Frontal cortex (tissue), 4 donors: ENCODE results near the gene TRIAP1. TPM values are rescaled to one million over a fixed set of nuclear protein-coding genes. Genes with fewer than 3 reads are reported as not detected.
A peak's percentile ranks its signal among the peaks of the same experiment; 100 is the strongest.
"Not testable (repeated sequence)": the region's sequence is repeated elsewhere in the genome, so short reads cannot be mapped to it uniquely, and the experiment has no call there.

Experiments
- DNase-seq, 2 donors: peaks; one replicate each; pipeline ENCODE4 v3.0.0; 2012; ENCODE audit warnings: low spot score in 2 of 2
- FAIRE-seq: peaks from 2 replicates; lab custom pipeline; 2012; peaks lifted over from hg19 to GRCh38; lab: Jason Lieb, UNC
- total RNA-seq: library from RNA; depleted of rRNA; stranded (reverse); fragments of >200 nt; gene quantifications from one replicate; pipeline ENCODE4 v1.2.3, GENCODE V29; 2014
- donor health status: control.
- donor health status: control.
- donor health status: control.

TRIAP1 gene
- total RNA-seq, 1 donor from 2014 or later = 11.0 TPM

DNA sequence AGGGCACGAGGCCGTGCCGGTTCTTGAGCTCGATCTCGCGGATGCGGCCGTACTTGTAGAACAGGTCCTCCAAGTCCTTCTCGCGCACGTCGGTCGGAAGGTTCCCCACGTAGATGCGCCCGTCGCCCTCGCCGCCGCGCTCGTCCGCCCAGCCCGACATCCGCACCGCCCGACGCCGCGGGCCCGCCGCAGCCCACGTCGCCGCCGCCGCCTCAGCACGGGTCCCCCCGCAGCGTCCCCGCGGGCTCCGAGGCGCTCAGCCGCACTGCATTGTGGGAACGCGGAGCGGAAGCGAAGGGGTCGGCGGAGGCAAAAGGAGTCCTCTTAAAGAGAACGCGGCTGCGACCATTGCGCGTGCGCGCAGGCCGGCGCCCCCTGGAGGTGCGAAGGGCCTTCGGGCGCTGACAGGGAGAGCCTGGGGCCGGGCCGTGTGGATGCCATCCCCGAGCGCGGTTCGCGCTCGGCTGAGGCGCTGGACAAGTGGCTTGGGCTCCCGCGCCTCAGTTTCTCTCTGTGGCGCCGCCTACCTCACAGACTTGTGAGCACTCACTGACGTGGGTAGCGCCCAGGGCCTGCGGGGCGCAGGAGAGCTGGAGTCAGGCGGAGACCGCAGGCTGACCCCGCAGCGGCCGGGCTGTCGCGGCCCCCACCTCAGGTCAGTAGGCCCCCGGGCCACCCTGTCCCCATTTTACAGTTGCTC is 23.4 kb upstream of the TRIAP1 start, which contains the start of gene SRSF9:
Gene SRSF9 (minus strand): TSS at position 299 of the 700 bp plus-strand sequence. CDS start 139 bp downstream, at position 160.
- no peak for FAIRE-seq
- DNase-seq = peak; percentile 98 to 99

DNA sequence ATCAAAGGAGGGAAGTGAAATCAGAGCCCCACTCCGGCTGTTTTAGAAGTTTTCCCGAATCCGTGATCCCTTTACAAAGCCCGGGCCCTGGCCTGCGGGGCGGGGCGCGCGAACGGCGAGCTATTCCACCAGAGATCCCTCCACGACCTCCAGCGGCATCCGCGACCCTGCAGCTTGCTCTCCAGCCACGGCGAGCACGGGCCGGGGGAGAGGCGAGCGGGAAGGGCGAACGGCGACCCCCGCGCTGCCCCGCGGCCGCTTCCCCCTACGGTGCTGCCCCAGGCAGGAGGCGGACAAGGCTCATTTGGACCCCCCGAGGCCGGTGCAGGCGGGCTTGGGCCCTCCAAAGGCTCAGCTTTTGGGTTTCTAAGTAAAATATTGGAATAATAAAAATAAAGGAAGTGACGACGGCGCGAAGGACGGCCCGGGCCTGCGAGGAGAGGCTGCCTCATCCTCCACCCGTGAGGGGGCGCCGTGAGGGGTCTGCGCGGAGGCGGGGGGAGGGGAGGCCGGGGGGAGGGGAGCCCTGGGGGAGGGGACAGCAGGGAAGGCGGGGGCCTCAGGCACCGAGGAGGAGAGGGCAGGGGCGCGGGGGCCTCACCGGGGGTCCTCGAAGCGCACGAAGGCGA is 22.8 kb upstream of the TRIAP1 start:
- FAIRE-seq (no peak), DNase-seq (peak; percentile 74 to 82)

DNA sequence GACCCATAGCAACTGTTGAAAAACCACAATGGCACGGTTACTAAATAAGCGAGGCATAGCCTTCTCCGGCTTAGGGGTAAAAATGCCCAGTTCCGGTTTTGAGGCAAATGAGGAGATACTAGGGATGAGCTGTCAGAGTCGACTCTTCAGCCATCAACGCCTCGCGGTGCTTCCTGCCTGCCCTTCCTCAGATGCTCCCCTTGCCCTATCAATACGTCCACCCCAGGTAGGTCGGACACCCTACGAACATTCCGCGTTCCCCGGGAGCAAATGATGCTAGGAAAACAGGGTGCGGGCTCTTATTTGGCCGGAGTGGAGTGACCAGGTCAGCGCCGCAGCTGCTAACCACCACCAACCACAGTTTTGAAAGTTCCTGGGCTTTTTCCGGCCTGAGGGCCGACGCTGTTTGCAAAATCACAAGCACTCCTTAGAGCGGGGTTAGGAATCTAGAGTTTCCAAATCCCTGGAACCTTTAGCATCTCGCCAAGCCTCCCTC is 22.2 kb upstream of the TRIAP1 start:
- DNase-seq = peak in 1 of 2 donors; percentile 17

GRCh38 chr12:120467439-120467838 is 21.3 kb upstream of the TRIAP1 start:
- no peak for DNase-seq
- no peak for FAIRE-seq

More for the DNA sequence above, 22.2 kb upstream of the TRIAP1 start:
- no peak for FAIRE-seq

GRCh38 chr12:120466560-120467315 is 20.6 kb upstream of the TRIAP1 start:
- FAIRE-seq = no peak
- no peak for DNase-seq

GRCh38 chr12:120465756-120466155 is 19.6 kb upstream of the TRIAP1 start:
- no peak for DNase-seq
- FAIRE-seq = no peak

DNA sequence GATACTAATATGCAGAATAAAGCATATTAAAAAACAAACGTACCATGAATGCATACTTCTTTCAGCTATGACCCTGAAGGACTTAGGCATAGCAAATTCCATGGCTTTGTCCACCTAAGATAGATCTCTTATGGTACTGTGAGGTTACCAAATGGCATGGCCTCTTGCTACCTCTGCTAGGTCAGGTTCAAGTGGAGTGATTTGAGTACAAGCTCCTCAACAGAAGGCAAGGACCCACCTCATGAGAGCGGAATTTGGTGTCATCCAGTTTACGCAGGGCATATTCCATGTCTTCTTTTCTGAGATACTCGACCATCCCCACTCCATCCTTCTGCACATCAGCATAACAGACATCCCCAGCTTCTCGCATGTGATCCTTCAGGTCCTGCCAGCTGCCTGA is 17.5 kb upstream of the TRIAP1 start:
- FAIRE-seq (no peak), DNase-seq (no peak)

DNA sequence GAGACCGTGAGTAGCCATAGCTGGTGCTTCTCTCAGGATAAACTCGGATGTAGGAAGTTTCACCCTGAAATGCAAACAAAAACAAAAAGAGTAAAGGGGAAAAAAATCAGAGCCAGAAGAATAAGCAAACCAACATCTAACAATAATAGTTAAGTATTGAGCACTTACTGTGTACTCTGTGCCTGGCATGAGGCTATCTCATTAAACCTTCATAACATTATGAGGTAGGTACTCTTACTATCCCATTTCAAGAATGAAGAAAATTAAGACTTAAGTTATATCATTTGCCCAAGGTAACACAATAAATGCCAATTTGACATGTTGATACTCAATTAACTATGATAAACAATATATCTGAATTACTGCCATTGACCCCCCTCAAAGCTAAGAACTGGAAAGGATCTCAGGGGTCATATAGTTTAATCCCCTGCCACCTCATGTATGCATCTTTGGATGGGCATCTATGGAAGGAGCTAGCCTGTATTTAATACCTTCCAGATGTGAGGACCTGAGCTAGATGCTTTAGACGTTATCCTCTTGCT is 16.0 kb upstream of the TRIAP1 start:
- FAIRE-seq (no peak), DNase-seq (no peak)

- FAIRE-seq = no peak
- DNase-seq = no peak
Observed at GRCh38 chr12:120460157-120460556, 14.0 kb upstream of the TRIAP1 start.

GRCh38 chr12:120457133-120457532 is 10.9 kb upstream of the TRIAP1 start:
- DNase-seq = no peak
- no peak for FAIRE-seq

GRCh38 chr12:120455302-120455701 is 9.1 kb upstream of the TRIAP1 start:
- DNase-seq (no peak), FAIRE-seq (no peak)

DNA sequence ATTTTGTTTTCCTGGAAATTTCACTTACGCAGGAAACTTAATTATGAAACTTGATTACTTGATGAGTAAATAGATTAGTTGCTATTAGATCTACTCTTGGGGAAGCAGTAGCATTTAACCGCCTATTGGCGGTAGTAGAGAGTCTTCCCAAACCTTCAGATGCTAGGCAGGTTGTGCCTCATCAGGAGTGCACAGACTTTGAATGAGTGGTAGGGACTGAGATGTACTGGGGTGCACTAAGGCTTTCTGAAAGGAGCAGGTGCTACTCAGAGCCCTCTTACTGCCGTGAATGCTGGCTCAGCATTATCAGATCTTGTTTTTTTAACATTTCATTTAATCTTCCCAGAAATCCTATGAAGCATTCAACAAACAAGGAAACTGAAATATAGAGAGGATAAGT is 7.8 kb upstream of the TRIAP1 start:
- no peak for DNase-seq
- no peak for FAIRE-seq

GRCh38 chr12:120453060-120453750 is 7.0 kb upstream of the TRIAP1 start:
- no peak for DNase-seq
- FAIRE-seq = no peak

GRCh38 chr12:120452524-120452923 is 6.3 kb upstream of the TRIAP1 start:
- not testable (repeated sequence) for DNase-seq, FAIRE-seq

GRCh38 chr12:120447992-120448391 is 1.8 kb upstream of the TRIAP1 start:
- no peak for FAIRE-seq
- no peak for DNase-seq

DNA sequence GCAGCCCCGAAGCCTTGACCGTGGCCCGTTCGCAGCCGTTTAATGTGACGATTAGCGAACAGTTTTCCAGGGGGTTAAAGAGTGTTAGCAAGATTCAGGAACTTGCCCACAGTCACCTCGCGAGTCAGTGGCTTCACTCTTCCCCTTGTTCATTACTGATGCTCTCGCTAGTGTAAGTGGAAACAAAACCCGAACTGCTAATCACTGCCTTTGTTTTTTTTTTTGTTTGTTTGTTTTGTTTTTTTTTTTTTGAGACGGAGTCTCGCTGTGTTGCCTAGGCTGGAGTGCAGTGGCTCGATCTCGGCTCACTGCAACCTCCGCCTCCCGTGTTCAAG is 627 bp upstream of the TRIAP1 start:
- not testable (repeated sequence) for FAIRE-seq

GRCh38 chr12:120444676-120445075 is 1.5 kb downstream of the TRIAP1 start:
- FAIRE-seq = no peak

More for the DNA sequence above, 627 bp upstream of the TRIAP1 start:
- DNase-seq = not testable (repeated sequence)

DNA sequence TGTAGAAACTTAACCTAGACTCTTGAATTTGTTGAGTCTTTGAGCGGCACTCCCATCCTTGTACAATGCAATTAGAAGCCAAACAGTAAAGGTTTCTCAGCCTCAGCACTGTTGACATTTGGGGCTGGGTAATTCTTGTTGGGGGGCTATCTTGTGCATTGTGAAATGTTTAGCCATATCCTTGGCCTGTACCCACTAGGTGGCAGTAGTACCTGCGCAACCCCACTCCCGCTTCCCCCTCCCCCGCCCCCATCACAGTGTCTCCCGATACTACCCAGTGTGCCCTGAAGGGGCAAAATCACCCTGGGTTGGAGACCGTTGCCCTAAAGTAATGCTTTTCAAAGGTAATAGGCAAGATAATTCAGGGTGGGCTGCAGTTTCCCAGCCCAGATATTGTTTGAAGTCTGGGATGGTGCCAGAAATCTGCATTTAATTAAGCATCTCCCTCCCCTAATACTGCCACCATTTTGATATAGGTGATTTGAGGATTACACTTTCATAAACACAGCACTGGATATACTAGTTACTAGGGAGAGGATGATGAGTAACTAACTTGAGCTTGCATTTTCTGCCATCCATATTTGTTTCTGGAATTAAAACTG is 6.4 kb downstream of the TRIAP1 start:
- FAIRE-seq = no peak

More at GRCh38 chr12:120444676-120445075, 1.5 kb downstream of the TRIAP1 start:
- no peak for DNase-seq

DNA sequence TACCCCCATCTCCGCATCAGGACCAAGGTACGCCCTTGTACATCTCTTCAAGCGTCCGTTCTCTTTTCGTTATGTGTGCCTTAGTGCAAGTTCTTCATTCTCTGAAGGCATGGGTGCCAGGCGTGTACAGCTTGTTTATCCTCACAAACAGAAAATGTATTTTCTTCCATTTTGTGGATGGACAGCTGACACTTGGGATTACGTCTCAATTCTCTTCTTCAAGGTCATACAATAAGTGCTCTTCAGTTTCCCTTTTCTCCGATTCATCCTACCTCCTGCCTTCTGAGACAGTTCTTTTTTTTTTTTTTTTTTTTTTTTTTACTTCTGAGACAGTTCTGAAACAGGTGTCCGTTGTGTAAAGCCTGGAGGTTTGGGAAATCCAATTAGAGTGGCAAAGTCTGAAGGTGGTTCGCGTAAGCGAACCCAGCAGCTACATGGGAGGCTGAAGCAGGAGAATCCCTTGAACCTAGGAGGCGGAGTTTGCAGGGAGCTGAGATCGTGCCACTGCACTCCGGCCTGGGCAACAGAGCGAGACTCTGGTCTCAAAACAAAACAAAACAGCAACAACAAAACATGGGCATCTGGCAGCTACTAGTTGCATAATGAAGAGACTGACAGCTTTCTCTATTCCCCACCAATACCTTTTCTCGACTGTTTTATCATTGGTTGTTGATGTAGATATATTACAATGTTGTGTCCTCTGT is 7.5 kb downstream of the TRIAP1 start:
- FAIRE-seq (no peak), DNase-seq (no peak)

More for the DNA sequence above, 6.4 kb downstream of the TRIAP1 start:
- DNase-seq = peak; percentile 35 to 61
